Ishikawa (cell line): ENCODE measurements around the gene SPATA9.

Experiments
- CEBPB ChIP-seq: IDR thresholded peaks from 2 replicates; pipeline ENCODE4 v1.6.1; 2012
- CREB1 ChIP-seq: IDR thresholded peaks from 2 replicates; pipeline ENCODE4 v1.6.1; 2012; ENCODE audit warnings: low read depth
- EGR1 ChIP-seq: IDR thresholded peaks from 2 replicates; pipeline ENCODE4 v1.6.1; 2012
- EP300 ChIP-seq: IDR thresholded peaks from 2 replicates; pipeline ENCODE4 v1.6.1; 2012; ENCODE audit warnings: borderline replicate concordance
- FOXM1 ChIP-seq: IDR thresholded peaks from 2 replicates; pipeline ENCODE4 v1.6.1; 2012; ENCODE audit warnings: low read depth, borderline replicate concordance
- MAX ChIP-seq: IDR thresholded peaks from 2 replicates; pipeline ENCODE4 v1.6.1; 2012
- NFIC ChIP-seq: IDR thresholded peaks from 2 replicates; pipeline ENCODE4 v1.6.1; 2012
- RAD21 ChIP-seq: IDR thresholded peaks from 2 replicates; pipeline ENCODE4 v1.6.1; 2012; ENCODE audit warnings: low read depth
- REST ChIP-seq: IDR thresholded peaks from 2 replicates; pipeline ENCODE4 v1.6.1; 2012; ENCODE audit warnings: low read depth, mild to moderate bottlenecking
- TAF1 ChIP-seq: IDR thresholded peaks from 2 replicates; pipeline ENCODE4 v1.6.1; 2012; ENCODE audit warnings: low read depth, mild to moderate bottlenecking
- TCF12 ChIP-seq: IDR thresholded peaks from 2 replicates; pipeline ENCODE4 v1.6.1; 2012; ENCODE audit warnings: low read depth
- TEAD4 ChIP-seq: IDR thresholded peaks from 2 replicates; pipeline ENCODE4 v1.6.1; 2012
- USF1 ChIP-seq: IDR thresholded peaks from 2 replicates; pipeline ENCODE4 v1.6.1; 2012
- YY1 ChIP-seq: IDR thresholded peaks from 2 replicates; pipeline ENCODE4 v1.6.1; 2012; ENCODE audit warnings: low read depth
- ZBTB7A ChIP-seq: IDR thresholded peaks from 2 replicates; pipeline ENCODE4 v1.6.1; 2012; ENCODE audit warnings: low read depth

The SPATA9 gene

GRCh38 chr5:95644351-95645042, 38.3 kb downstream of the SPATA9 start:
- TF ChIP-seq RAD21 (peak; percentile 88), EP300 (no peak)

- no peak for TF ChIP-seq REST
- no peak for TF ChIP-seq USF1
- no peak for TF ChIP-seq CEBPB
- no peak for TF ChIP-seq NFIC
- TF ChIP-seq TAF1: no peak
- TF ChIP-seq TEAD4: no peak
- TF ChIP-seq CREB1: no peak
- no peak for TF ChIP-seq ZBTB7A
- no peak for TF ChIP-seq MAX
- no peak for TF ChIP-seq TCF12
- no peak for TF ChIP-seq RAD21
- no peak for TF ChIP-seq FOXM1
- no peak for TF ChIP-seq YY1
- TF ChIP-seq EGR1: no peak
- TF ChIP-seq EP300: no peak
These were observed 39.6 kb downstream of the SPATA9 start for GRCh38 chr5:95643152-95643551.

GRCh38 chr5:95641741-95642220, 41.0 kb downstream of the SPATA9 start:
- TF ChIP-seq FOXM1 (no peak), USF1 (no peak), NFIC (no peak), YY1 (no peak), TCF12 (no peak), TAF1 (no peak), TEAD4 (no peak), CREB1 (no peak), EGR1 (no peak), REST (no peak), CEBPB (no peak), RAD21 (no peak), EP300 (no peak), MAX (no peak), ZBTB7A (no peak)

GRCh38 chr5:95638632-95639031, 44.2 kb downstream of the SPATA9 start:
- TF ChIP-seq USF1: no peak
- no peak for TF ChIP-seq CEBPB
- TF ChIP-seq ZBTB7A: no peak

- TF ChIP-seq CEBPB (no peak), TEAD4 (no peak)
These were observed 48.7 kb downstream of the SPATA9 start for GRCh38 chr5:95634081-95634480.

- TF ChIP-seq TCF12 (no peak), EGR1 (no peak), USF1 (no peak), NFIC (no peak), CEBPB (no peak), TEAD4 (no peak), YY1 (no peak), EP300 (no peak), RAD21 (no peak), CREB1 (no peak), ZBTB7A (no peak), TAF1 (no peak), REST (no peak), MAX (no peak), FOXM1 (no peak)
These were observed 49.1 kb downstream of the SPATA9 start for GRCh38 chr5:95633671-95634070.
